HG03066 (cell line): ENCODE results near the gene ELOA.
"Not testable (repeated sequence)": the region's sequence is repeated elsewhere in the genome, so short reads cannot be mapped to it uniquely, and the experiment has no call there.

Experiments used
- ATAC-seq: cut with Tn5 transposase; IDR thresholded peaks from one replicate; pipeline ENCODE4 v1.9.1; 2021; ENCODE audit warnings: low read depth; ENCODE audit not compliant: unreplicated experiment

The ELOA gene

GRCh38 chr1:23733281-23733680 is 10.0 kb upstream of the ELOA start:
- ATAC-seq, result not testable (repeated sequence)

GRCh38 chr1:23736437-23737134 is 6.7 kb upstream of the ELOA start:
- no peak for ATAC-seq

- no peak for ATAC-seq
These were observed 1.7 kb upstream of the ELOA start for GRCh38 chr1:23741609-23742008.

- peak; percentile 12 for ATAC-seq
These were observed 493 bp upstream of the ELOA start for GRCh38 chr1:23742670-23743286.

- no peak for ATAC-seq
These were observed 2.2 kb downstream of the ELOA start for GRCh38 chr1:23745515-23745914.

GRCh38 chr1:23748016-23748415 is 4.7 kb downstream of the ELOA start:
- no peak for ATAC-seq

- no peak for ATAC-seq
These were observed 8.0 kb downstream of the ELOA start for GRCh38 chr1:23751050-23751814.

- no peak for ATAC-seq
These were observed 8.5 kb downstream of the ELOA start for GRCh38 chr1:23751815-23752200.

GRCh38 chr1:23752909-23753308 is 9.6 kb downstream of the ELOA start:
- no peak for ATAC-seq

GRCh38 chr1:23756676-23757075 is 13.4 kb downstream of the ELOA start:
- no peak for ATAC-seq

GRCh38 chr1:23757812-23758211 is 14.5 kb downstream of the ELOA start:
- no peak for ATAC-seq

GRCh38 chr1:23759277-23759676 is 16.0 kb downstream of the ELOA start:
- ATAC-seq, result no peak

GRCh38 chr1:23763041-23763577 is 19.8 kb downstream of the ELOA start:
- ATAC-seq, result no peak

GRCh38 chr1:23768733-23769132 is 25.5 kb downstream of the ELOA start:
- no peak for ATAC-seq

GRCh38 chr1:23772049-23772853 is 29.0 kb downstream of the ELOA start:
- no peak for ATAC-seq

- no peak for ATAC-seq
These were observed 29.6 kb downstream of the ELOA start for GRCh38 chr1:23772854-23773242.

GRCh38 chr1:23774174-23774880 is 31.1 kb downstream of the ELOA start:
- no peak for ATAC-seq

- no peak for ATAC-seq
These were observed 32.9 kb downstream of the ELOA start for GRCh38 chr1:23776217-23776616.

- peak; percentile 52 for ATAC-seq
These were observed 34.9 kb downstream of the ELOA start, which contains the start of gene PITHD1 for GRCh38 chr1:23777979-23778814. TSS of gene PITHD1 (plus strand) at chr1:23778418. CDS start at chr1:23778516, 98 bp downstream.
